RCC 7860 (cell line): ENCODE results near the gene SRSF4.
A peak's percentile ranks its signal among the peaks of the same experiment; 100 is the strongest.
"Not testable (repeated sequence)": the region's sequence is repeated elsewhere in the genome, so short reads cannot be mapped to it uniquely, and the experiment has no call there.

Experiments
- DNase-seq: peaks from one replicate; pipeline ENCODE4 v3.0.0-alpha.2; 2015; ENCODE audit warnings: low spot score
- FAIRE-seq: peaks from 2 replicates; lab custom pipeline; 2012; peaks lifted over from hg19 to GRCh38; lab: Jason Lieb, UNC

SRSF4 gene

DNA sequence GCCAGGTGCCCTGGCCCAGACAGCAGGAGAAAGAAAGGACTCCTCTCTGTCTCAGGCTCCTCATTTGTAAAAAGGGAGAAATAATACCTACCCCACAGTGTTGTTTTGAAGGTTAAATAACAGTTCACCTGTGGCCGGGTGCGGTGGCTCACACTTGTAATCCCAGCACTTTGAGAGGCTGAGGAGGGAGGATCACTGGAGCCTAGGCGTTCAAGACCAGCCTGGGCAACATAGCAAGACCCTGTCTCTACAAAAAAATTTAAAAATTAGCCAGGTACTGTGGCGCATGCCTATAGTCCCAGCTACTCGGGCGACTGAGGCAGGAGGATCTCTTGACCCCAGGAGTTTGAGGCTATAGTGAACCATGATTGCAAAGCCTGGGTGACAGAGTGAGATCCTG, 55.5 kb downstream of the SRSF4 start:
- DNase-seq, result no peak
- FAIRE-seq, result no peak

DNA sequence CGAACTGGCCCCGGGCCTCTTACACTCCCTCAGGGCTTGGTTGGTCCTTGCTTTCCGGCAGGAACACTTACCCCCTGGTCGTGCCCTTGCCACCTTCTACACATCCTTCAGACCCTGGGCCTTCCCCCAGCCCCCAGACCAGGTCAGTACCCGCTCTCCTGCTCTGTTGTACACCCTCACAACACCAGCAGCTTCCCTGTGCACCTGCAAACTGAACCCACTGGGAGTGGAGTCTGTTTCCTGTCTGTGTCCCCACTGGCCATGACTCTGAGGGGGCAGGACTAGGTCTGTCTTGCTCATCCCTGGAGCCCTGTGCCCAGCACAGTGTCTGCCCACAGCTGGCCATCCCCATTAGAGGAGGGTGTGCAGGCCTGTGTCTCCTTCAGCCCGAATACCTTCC, 55.9 kb downstream of the SRSF4 start:
- no peak for FAIRE-seq
- no peak for DNase-seq

DNA sequence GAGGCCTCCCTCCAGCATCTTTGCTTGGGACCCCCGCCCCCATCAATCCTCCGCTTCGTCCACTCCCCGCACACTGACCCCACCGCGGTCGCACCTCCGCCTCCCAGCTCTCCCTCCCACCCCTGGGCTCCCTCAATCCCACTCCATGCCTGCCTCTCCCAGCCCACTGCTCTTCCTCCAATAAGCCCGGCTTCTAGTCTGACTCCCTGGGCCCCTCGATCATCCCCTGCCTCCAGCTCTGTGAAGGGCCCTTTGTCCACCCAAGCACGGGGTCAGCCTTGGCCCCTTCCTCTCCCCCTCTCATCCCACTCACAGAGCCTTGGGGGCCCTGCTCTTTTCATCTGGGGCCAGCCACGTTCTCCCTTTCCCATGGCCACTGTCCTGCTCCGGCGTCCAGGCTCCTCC, 56.5 kb downstream of the SRSF4 start:
- DNase-seq, result no peak
- FAIRE-seq, result no peak

DNA sequence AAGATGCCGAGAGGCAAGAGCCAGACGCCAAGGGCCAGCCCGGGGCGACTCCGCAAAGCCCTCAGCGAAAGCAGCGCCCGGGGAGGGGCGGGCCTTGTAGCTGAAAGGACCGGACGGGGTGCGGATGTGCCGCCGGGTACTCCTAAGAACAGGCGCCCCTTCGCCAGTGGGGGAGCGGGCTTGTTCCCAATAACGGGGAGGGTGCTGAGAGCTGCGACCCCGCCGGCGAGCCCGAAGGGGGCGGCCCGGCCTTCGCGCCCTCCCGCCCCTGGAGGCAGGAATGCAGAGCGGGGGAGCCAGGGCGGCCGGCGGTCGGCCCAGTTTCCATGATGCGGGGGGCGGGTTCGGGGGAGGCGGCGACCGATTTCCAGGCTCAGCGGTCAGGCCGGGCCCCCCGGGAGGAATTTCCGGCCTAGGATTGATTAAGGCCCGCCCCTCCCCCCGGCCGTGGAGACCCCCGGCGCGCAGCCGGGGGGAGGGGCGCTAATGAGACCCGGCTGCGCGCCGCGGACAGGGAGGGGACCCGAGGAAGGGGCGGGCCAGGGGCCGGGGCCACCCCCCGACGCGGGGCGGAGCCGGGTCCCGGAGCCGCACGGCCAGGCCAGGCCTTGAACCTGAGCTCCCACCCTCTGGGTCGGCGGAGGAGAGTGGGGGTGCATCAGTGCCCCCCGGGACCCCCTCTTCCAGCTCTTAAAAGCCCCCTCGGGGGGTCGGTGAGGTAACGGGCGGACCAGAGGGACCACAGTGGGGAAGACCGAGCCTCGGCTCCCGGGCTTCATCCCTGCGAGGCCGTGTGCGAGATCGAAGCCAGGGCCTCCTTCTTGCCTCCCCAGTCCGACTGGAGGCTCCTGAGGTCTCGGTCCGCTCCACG, 57.1 kb downstream of the SRSF4 start:
- FAIRE-seq (no peak), DNase-seq (peak; percentile 16)

DNA sequence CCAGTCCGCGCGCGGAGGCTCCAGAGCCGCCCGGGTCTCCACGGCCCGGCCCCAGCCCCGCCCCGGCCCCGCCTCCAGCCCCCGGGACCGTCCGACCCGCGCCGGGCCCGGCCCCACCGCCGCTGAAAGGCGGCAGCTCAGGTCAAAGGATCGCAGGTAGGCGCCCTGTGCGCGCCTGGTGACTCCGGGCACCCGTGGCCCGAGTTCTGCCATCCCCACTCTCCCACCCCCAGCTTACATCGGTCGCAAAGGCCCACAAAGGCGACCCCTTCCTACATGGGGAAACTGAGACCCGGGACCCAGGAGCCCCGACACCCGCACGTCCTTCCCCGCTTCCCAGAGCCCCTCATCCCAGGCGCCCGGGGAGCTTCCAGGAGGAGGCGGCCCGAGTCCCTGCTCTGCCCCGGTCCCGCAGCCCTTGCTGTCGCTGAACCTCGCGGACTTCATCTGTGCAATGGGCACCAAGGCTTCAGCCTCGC, 57.8 kb downstream of the SRSF4 start, which contains the start of gene TMEM200B:
Gene TMEM200B (minus strand): TSS at position 17 of the 479 bp plus-strand sequence. CDS start 2,075 bp downstream, outside the sequence.
- DNase-seq, result no peak
- no peak for FAIRE-seq

DNA sequence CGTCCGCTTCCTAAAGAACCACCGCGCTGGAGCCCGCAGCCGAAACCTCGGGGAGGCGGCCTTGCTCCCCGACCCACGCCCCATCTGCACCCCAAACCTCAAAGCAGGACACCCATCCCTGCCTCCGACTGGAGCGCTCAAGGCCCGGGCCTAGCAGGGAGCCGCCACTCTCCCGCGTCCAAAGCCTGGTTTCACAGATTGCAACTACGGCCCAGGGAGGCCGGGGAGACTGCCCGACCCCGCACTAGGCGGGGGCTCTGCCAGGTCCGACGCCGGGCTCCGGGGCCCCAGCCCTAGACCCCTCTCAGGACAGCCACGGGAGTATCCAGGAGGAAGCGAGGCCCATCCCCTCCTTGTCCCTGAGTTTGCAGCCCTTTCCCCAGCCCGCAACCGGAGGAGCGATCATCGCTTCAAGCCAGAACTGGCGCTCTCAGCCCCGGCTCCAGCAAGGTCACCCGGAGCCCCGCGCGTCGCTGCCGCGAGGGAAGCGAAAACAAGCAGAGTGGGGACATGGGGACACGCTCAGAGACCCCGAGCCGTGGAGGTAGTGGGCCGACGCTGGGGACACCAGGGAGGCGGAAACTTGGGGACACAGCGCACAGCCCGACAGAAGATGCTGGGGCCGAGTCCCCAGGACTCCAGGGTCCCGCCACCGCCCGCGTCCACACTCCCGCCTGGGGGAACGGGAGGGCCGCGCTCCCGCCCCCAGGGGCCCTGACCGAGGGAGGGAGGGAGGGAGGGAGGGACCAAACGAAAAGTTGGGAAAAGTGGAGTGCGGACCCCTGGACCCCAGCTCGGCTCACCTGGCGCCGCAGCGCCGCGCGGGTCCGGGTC, 58.4 kb downstream of the SRSF4 start:
- no peak for DNase-seq
- no peak for FAIRE-seq

DNA sequence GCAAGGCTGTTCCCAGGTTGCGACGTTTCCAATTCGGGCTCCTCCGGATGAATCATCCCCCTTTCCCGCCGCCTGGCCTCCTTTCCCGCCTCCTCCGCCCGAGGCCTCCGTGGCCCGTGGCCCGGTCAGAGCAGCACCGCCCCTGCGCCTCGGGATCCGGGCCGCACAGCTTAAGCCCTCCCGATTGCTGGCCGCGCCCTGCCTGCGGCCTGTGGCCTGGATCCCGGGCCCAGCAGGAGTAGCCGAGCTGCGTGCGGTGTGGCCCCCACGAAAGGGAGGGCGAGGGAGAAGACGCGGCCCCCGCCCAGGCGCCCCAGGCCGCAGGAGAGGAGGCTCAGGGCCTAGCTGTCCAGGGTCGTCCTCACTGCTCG, 59.0 kb downstream of the SRSF4 start:
- peak; percentile 34 for DNase-seq

DNA sequence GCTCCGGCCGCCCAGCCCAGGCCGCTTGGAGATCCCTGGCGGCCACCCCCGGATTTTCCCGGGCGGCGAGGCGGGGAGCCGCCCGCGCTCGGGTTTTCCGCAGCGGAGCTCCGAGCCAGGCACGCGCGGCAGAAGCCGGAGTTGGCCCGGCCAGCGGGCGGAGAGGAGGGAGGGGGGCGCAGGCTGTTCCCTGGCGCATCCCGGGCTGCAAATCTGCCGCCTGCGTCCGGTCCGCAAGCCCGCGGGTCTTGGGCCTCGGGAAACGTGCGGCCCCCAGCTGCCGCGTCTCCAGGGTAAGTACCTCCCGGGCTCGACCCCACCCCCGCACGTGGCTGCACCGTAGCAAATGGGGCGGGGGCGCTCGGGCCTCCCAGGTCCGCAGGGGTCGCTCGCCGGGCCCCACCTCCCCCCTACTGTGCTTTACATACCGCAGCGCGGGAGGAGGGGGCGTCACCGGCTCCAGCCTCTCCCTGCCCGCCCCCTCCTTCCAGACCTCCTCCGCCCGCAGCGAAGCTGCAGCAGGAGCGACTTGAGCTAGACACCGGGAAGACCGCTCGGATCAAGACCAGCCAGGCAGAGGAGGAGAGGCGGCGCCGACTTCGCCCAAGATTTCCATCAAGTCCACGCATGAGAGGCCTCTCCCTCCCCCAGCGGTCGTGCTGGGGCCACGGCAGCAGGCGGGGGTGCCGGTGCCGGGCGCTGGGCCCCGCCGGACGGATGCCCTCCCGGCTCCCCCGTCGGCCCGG, 59.6 kb downstream of the SRSF4 start:
- FAIRE-seq, result no peak
- DNase-seq, result peak; percentile 28

More for the DNA sequence above, 59.0 kb downstream of the SRSF4 start:
- FAIRE-seq, result no peak

DNA sequence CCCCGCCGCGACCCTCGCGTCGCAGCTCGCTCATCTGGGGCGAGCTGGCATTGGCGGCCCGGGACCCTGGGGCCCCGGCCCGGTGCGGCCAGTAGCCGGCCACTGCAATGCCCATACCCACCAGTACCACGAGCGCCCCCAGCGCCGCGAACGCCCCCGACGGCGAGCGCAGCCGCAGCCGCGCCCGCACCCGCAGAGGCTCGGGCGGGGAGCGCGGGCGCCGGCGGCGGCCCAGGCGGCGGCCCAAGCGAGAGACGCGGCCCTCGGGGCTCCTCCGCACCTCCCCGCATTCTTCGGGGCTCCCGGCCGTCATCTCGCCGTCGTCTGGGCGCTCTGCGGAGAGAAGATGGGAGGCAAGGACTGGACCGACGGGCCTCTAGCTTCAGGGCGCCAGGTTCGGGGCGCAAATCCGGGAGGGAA, 60.2 kb downstream of the SRSF4 start:
- DNase-seq, result no peak
- FAIRE-seq, result no peak

DNA sequence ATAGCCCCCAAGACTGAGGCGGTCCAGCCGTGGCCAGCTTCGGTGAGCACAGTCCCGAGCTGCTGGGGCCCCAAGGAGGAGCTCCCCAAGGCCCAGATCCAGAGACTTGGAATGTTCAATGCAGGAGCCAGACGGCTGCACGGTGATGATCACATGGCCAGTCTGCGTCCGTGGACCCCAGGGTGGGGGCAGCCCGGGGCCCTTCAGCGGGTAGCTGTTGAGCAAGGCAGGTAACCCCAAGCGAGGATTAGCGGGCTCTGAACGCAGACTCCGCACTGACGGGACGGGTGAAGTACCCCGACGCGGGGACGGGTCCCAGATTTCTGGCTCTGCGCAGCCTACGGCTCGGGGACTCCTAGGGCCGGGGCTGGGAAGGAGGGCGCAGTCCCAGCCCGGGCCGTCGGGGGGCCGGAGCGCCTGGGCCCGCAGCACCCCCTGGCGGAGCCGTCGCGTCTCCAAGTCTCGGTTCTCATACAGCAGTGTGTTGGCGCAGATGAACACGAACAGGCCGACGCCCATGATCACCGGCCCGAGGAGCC, 60.7 kb downstream of the SRSF4 start:
- DNase-seq, result no peak
- no peak for FAIRE-seq

DNA sequence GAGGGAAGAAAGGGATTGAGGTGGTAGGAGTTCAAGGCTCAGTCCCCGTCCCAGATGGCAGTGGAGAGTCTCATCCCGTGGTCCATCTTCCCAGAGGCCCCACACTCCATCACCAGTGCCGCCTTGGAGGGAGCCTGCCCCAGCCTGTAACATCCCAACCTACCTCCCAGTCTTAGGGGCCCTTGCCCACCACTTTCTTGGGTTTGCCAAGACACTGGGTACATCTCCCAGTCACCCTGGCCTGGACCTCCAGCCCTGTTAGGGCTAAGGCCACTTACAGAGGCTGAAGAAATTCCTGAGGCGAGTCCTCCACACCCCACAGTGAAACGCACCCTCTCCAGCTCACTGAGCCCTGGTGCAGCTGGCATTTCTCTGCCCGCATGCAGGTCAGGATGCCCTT, 61.3 kb downstream of the SRSF4 start:
- DNase-seq, result no peak
- FAIRE-seq, result no peak

DNA sequence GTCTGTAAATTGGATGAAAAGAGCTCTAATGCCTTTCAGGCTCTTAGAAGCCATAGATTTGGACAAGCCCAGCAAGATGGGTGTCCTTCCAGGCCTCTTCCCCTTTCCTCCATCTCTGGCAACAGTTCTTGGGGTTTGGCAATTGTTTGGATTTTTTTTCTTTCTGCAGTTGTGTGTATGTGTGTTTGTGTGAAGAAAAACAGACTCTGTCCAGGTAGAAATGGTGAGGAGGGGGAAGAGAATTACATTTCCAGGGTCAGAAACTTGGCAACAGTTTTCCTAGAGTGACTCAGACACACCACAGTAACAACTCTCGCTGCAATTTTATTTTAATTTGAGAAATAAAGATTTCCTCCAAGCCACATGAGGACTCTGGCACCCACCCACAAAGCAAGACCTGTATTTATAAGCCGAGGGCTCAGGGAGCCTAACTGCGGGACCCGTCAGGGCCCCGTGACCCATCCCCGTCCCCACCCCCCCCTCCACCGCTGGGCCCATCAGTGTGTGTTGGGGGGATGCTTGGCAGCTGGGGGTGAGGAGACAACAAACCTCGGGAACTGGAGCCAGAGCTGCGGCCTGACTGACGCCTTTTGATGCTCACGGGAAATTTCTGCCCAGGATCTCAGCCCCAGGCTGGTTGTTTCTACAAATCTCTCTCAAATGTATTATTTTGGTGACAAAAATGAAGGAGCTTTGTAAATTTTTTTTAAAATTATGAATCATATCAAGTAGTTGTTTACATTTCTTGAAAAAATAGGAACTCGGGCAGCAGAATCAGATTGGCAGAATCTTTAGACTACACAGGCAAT, 62.4 kb downstream of the SRSF4 start:
- DNase-seq (no peak), FAIRE-seq (no peak)

DNA sequence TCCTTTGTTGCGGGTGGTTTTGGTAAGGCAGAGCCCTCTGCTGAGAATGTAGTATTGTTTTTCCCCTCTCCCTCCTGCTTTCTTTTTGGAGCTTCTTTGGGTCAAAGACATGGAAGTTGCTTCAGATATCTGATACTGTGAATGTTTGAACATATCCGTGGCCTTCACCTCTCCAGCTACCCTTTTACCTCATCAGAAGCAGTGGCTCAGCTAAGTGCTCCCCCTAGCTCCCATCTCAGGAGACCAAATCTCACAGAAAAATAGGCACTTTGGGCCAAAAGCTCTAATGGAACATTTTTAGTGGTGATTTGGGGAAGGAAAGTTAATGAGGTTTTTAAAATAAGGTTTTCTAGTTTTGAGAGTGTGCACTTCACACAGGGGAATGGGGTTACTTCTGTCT, 64.3 kb downstream of the SRSF4 start:
- no peak for FAIRE-seq
- DNase-seq, result no peak

DNA sequence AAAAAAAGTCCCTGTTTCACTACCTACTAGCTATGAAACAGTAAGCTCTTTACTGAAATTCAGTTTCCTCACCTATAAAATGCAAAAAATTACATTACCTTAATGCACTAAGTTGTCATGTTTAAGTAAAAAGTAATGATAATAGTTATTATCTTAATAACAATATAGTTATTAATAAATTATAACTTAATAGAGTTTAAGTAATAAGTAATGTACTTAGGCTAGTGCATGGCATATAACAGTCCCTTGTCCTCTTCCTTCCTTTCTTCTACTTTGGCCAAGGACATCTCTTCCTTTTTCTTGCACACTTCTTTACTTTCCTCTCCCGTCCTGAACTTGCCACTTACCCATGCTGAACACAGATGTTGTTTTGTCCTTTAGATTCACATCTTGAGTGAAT, 67.0 kb downstream of the SRSF4 start:
- no peak for FAIRE-seq
- DNase-seq, result no peak

DNA sequence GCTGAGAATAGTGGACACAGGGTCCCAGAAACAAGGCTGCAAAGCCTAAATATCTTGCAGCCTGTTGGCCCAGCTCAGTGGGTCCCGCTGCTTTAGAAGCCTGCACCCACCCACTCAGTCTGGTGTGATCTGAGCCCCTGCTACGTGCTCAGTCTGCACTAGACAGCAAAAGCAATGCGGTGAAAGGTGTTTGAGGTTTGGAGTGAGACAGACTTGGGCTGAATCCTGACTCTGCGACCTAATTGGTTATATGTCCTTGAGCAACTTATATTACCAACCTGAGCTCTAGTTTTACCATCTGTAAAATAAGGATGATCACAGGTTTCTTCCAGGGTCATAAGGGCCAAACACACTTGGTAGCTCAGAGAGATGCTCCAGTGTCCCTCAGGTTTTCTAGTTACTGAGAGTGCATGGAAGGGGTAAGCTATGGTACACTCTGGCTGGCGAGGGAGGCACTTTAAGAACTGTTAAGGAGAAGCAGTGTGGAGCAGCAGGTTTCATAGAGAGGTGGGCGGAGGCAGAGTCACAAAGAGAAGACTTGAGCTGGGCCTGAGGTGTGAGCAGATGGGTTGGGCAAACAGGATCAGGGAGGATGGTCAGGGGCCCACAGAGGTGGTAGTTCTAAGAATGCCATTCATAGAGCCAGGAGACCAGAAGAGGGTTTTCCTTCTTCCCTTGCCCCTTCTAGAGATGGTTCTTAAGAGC, 68.1 kb downstream of the SRSF4 start:
- no peak for FAIRE-seq
- no peak for DNase-seq

DNA sequence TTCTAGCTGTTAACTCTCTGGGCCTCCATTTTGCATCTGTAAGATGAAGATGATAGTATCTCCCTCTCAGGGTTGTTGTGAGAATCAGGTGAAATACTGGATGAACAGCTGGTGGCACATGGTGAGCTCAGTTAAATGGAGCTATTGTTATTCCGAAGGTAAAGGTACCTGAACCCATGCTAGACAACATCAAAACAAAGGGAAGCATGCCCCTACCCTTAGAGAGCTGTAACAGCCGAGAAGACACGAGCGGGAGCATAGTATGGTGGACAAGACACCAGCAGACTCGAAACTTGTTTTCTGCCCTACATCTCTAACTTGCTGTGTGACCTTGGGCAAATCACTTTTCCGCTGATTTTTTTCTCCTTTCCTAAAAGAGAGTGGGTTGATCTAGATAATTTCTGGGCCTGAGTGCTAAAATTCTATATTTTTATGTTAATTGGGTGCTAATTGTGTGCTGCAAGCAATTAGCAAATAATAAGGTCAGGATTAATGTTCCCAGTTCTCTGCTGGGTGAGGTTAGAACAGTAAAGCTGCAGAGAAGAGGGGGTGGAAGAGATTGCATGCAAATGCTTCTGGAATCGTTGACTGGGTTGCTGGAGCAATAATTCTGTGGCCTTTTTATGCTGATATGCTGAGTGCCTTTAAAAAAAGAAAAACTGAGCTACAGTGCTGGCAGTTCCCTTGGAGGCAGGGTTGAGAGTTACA, 68.8 kb downstream of the SRSF4 start:
- no peak for DNase-seq
- FAIRE-seq, result no peak

DNA sequence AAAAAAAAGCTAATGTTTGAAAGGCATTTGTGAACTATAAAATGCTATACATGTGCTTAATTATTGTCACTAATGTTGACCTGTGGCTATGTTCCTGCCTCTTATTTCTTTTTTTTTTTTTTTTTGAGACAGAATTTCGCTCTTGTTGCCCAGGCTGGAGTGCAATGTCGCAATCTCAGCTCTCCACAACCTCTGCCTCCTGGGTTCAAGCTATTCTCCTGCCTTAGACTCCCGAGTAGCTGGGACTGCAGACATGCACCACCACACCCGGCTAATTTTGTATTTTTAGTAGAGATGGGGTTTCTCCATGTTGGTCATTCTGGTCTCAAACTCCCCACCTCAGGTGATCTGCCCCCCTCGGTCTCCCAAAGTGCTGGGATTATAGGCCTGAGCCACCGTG, 73.7 kb downstream of the SRSF4 start:
- not testable (repeated sequence) for DNase-seq, FAIRE-seq

DNA sequence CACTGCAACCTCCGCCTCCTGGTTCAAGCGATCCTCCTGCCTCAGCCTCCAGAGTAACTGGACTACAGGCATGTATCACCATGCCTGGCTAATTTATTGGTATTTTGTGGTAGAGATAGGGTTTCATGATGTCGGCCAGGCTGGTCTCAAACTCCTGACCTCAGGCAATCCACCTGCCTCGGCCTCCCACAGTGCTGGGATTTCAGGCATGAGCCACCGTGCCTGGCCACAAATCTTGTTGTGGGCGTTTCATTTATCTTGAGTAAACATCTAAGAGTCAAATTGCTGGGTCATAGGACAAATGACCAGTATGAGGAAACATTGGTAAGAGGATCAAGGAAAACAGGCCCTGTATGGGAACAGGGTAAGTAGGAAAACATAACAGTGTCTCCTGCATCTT, 75.9 kb downstream of the SRSF4 start:
- DNase-seq (peak; percentile 30), FAIRE-seq (no peak)

DNA sequence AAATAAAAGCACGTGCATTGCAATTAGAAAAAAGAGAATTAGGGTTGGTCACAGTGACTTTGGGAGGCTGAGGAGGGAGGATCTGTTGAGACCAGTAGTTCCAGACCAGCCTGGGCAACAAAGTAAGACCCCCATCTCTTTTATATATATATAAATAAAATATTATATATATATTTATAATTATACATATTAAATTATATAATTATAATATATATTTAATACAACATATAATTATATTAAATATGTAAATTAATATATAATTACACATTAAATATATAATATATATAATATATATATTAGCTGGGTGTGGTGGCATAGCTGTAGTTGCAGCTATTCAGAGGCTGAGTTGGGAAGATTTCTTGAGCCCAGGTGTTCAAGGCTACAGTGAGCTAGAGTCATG, 81.2 kb downstream of the SRSF4 start:
- DNase-seq, result no peak
- peak; percentile 52 for FAIRE-seq
